Epithelial cell of esophagus (primary cell): ENCODE data around the gene GRIK3.
"Not testable (repeated sequence)": the region's sequence is repeated elsewhere in the genome, so short reads cannot be mapped to it uniquely, and the experiment has no call there.

Experiments used
- DNase-seq: peaks from one replicate; pipeline ENCODE4 v3.0.0; 2010; ENCODE audit warnings: low read depth
- H3K4me3 ChIP-seq: 2 replicates; pipeline ENCODE4 v1.5.1; 2011; ENCODE audit warnings: mild to moderate bottlenecking, low read length, control low read depth
- TF ChIP-seq, protein P1 (sequence below): IDR thresholded peaks from 2 replicates; pipeline ENCODE4 v1.5.1; 2011; ENCODE audit warnings: low read depth, mild to moderate bottlenecking, low read length, control low read depth, inconsistent platforms; ENCODE audit not compliant: insufficient read depth; ENCODE audit errors: missing control alignments

Gene GRIK3

DNA sequence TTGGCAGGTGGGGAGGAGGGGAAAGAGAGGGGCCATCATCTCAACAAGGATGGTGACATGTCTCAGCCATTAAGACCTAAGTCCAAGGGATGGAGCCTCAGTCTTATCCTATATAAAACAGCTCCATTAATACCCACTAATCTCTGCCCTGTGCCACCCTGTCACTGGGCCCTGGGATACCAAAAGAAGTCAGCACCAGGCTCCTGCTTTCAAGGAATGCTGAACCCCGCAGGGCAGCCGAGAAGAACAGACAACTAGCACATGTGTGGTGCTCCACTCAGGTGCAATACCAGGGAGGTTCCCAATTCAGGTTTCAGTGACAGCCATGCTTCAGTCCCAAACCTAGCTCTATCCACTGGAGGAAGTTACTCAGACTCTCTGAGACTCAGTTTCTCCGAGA lies 128.4 kb downstream of the GRIK3 start:
- H3K4me3 ChIP-seq = no peak overlapping the region
- TF ChIP-seq, protein P1, sequence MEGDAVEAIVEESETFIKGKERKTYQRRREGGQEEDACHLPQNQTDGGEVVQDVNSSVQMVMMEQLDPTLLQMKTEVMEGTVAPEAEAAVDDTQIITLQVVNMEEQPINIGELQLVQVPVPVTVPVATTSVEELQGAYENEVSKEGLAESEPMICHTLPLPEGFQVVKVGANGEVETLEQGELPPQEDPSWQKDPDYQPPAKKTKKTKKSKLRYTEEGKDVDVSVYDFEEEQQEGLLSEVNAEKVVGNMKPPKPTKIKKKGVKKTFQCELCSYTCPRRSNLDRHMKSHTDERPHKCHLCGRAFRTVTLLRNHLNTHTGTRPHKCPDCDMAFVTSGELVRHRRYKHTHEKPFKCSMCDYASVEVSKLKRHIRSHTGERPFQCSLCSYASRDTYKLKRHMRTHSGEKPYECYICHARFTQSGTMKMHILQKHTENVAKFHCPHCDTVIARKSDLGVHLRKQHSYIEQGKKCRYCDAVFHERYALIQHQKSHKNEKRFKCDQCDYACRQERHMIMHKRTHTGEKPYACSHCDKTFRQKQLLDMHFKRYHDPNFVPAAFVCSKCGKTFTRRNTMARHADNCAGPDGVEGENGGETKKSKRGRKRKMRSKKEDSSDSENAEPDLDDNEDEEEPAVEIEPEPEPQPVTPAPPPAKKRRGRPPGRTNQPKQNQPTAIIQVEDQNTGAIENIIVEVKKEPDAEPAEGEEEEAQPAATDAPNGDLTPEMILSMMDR = no peak
- no peak for DNase-seq

DNA sequence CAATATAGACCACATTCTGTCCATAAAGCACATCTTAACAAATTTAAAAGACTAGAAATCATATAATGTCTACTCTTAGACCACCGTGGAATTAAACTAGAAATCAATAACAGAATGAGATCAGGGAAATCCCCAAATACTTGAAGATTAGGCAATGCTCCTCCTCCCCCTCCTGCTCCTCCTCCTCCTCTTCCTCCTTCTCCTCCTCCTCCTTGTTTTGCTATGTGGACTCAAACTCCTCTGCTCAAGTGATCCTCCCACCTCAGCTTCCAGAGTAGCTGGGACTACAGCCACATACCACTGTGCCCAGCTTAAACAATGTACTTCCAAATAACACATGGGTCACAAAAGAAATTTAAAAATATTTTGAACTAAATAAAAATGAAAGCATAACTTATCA lies 134.2 kb downstream of the GRIK3 start:
- no peak for DNase-seq
- H3K4me3 ChIP-seq = no peak overlapping the region
- TF ChIP-seq, protein P1 = no peak

DNA sequence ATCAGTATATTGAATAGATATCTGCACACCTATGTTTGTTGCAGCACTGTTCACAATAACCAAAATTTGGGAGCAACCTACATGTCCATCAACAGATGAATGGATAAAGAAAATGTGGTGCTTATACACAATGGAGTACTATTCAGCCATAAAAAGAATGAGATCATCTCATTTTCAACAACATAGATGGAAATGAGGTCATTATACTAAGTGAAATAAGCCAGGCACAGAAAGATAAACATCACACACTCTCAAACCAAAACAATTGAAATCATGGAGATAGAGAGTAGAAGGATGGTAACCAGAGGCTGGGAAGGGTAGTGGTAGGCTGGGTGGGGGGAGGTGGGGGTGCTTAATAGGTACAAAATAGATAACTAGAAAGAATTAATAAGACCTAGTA lies 136.5 kb downstream of the GRIK3 start:
- DNase-seq, H3K4me3 ChIP-seq: not testable (repeated sequence)

DNA sequence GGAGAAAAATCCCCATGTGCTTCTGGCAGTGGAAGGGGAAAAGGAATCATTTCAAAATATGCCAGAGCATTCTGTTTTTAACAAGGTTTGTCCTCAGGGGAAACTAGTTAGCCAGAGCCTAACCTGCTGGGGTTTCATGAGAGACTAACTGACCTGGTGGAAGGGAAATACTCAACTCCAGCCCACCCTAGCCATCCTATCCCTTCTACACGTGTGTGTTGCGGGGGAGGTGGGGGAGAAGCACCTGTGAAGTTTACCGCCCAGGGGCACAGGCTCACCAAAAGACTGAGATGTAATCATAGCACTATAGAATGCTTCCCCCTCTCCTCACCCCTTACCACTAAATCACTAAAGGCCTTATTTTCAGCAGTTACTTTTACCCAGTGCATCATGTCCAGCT lies 139.5 kb downstream of the GRIK3 start:
- H3K4me3 ChIP-seq = no peak overlapping the region
- no peak for DNase-seq
- TF ChIP-seq, protein P1 = no peak

DNA sequence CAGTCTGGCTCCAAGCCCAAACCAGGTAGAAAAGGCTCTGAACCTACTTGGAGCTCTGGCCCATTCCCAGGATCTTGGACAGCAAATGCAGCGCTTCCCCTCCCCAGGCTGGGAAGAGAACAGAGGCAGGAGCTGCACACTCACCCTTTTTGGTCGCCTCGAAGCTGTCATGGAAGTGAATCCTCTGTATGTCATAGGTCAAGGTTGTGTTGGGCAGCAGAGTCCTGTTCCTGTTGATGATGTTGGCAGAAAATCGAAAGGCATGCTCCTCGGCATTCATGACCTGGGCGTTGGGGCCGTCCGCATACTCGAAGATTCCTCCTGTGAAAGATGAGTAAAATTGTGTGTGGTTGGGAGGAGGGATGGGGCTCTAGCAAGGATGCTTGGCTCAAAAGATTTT lies 143.5 kb downstream of the GRIK3 start:
- TF ChIP-seq, protein P1 = no peak

DNA sequence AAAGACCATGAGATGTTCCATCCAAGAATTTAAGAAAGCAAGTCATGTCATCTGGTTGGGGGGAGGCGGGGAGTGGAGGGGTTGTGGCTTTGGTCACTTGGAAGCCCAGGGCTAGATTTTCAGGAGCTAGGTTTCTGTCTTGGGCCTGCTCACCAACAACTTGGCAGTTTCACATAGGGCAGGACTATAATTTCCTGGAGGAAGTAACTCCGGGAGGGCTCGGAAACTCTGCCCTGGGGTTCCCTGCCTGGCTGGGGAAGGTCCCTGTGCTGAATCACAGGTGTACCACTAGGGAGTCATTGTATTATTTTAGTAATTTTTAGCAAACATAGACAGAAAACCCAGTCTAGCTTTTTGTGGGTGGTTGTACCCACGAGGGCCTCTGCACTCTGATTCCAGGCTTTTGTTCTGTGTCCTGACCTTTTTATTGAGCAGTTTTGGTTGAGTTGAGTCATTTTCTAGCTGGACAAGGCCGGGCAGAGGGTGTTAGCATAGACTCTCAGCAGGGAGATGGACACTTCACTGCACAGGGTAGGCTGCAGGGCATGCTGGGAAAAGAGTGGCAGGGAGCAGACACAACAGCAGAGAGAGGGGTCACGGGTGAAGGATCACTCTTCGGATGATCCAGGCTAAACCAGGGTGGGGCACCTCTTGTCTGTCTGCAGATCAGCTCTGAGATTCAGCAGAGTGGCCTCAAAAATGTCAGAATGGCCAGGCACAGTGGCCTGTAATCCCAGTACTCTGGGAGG lies 144.7 kb downstream of the GRIK3 start:
- no peak for DNase-seq
- TF ChIP-seq, protein P1 = no peak
- H3K4me3 ChIP-seq = no peak overlapping the region

More for the DNA sequence above, 143.5 kb downstream of the GRIK3 start:
- no peak overlapping the region for H3K4me3 ChIP-seq
- no peak for DNase-seq

DNA sequence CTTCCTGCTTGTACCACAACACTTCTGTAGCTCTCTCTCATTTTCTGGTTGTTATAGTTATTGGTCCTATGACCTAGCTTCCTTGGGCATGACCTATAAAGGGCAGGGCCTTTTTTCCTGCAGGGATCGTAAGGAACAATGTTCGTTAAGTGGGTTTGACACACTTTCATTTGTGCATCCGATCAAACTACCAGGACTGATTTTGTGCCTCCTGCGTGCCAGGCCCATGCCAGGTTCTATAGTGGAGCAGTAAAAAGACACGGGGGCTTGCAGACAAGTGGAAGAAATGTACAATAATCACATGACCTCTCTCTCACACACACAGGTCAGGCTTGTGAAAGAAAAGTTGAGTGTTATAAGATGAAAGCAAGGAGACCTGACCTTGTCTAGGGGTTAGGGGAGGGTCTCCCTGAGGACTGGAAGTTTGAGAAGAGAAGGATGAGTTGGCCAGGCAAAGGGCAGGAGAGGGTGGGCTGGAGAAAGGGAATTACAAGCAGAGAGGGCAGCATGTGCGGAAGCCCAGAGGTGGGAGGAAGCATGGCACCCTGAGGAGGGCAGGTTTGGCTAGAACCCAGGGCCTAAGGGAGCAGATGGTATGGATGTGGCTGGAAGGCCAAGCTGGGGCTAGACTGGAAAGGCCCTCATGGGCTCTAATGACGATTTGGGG lies 145.4 kb downstream of the GRIK3 start:
- DNase-seq = no peak
- H3K4me3 ChIP-seq = no peak overlapping the region
- TF ChIP-seq, protein P1 = no peak
